Stimulated activated CD8-positive, alpha-beta memory T cell treated with anti-CD3 and anti-CD28 coated beads, Interleukin-7, amount 100 ng/mL, for 48 hours (primary cell): ENCODE measurements around the gene ADAM12.

ENCODE experiments used
- DNase-seq, 2 donors: peaks; one replicate each; pipeline ENCODE4 v3.0.0-alpha.2; 2020; ENCODE audit warnings: low read depth in 1 of 2; ENCODE audit errors: extremely low read depth in 1 of 2

The ADAM12 gene

DNA sequence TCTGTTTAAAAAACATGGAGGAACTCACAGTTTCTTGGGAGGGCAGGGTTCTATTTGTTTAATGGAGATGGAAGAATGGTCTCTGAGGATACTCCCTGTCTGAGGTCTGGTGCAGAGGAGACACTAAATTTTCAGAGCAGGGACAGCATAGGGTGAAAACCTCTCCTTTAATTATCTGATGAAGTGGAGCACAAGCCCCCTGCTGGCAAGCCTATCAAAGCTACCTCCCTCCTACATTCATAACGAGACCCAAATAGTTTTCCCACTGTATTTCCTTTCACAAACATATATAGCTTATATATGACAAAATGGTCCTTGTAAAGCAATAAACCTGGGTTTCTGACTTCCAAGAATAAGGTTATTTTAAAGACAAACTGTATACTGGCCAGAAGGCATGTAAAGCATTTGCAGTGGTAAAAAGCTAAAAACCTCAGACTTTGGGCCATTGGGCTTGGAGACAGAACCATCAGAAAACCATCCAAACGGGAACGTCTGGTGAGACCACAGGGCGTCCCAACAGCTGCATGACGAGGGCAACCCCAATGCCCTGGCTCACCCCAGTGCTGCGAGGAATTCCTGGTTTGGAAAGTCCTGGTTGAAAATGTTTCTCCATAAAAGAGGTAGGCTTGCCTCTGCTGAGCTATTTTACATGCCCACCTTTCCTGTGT is 290.6 kb downstream of the ADAM12 start:
- DNase-seq = no peak

DNA sequence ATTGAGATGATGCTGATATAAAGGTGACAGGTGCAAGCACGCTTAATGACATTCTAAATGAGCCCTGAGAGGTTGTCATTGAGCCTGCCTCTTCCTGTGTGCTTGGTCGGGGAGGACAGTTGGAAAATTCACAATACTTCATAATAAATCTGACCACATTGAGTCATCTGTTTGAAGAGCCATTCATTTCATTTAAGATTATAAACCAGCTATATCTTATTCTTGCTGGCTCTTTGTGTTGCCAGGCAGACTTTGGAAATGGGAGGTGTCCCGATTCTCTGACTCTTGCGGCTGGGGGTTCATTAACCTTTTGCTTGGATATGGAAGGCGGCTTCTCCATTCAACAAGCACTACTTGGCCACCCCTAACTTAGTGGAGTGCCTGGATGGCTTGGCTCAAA is 293.7 kb downstream of the ADAM12 start:
- DNase-seq = no peak

DNA sequence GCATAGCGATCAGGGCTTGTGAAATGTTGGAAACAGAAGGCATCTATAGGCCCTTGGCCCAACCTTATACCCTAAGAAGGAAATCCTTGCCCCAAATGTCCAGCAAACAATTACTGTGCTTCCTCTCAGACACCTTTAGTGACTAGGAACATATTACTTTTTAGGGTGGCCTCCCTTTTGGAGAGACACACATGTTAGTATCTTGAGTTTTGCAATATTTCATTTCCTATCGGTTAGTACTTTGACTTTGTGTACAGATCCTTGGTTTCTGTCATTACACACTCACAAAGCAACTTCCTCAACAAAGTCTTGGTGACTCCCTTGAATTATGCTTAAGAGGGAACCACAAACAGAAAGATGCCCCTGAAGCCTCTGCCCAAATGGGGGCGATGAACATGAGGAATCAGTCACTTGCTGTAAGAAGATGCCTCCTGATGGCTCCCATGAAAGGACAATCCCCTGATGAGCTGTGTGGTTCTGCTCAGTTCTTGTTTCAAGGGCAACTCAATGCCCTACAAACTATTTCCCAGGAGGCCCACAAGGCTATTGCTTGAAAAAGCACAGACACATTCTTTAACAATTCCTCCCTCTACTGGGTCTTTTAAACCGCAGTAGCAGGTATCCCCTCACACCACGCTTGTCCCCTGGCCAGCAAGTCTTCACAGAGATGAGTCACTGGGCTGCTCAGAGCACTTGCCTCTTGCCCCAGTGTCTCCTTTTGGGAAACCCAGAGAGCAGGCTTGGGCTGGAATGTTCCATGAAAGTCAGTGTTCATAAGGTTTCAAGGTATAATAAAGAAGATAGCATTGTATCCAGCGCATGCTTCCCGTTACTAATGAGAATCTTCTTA is 295.7 kb downstream of the ADAM12 start:
- no peak for DNase-seq

DNA sequence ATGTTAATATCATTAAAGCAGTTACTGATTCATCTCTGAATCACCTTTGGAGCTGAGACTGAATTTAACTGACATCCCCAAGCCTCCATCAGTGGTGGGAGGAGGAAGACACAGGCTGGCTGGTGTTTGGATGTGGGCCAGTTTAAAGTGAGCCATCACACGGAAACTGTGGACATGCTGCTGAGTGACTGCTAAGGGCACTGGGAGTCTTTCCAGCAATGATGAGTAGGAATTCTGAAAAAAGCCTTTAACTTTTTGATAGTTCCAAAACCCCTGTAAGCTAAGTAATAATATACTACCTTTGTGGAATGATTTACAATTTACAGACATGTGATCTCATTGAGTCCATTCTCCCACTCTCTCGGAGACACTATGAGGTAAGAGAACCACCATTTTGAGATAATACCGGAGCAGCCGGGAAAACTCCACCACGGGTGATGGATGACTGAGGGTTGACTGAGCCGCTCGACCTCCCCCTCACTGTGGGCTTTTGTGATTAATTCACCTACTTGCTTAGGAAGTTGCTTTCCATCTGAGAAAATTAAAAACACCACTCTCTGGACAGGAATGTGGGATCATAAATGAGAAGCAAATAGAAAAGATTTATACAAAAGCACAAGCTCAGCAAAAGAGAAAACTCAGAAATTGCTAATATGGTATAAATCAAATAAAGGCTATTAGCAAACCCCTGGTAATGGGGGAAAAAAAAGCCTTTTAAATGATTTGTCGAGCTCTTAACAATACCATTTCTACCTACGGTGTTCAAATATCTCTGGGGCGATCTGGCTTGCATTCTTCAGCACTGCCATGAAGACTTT is 297.2 kb downstream of the ADAM12 start:
- DNase-seq = no peak

DNA sequence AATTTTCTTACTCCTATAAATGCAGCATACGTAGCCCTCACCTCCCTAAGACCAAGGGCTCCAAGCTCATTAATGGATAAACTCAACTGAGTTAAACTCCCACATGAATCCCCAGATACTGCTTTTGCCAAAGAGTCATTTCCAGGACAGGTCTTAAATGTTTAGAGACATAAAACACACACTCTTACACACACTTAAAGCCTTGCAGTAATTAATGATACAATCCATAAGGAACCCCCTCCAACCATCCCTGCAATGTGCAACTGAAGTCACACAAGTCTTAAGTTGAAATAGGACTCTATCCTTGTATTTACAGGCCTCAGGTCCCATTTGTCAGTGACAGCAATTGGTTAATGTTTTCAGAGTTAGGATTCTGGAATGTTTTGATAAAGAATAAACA is 297.8 kb downstream of the ADAM12 start:
- DNase-seq = no peak

DNA sequence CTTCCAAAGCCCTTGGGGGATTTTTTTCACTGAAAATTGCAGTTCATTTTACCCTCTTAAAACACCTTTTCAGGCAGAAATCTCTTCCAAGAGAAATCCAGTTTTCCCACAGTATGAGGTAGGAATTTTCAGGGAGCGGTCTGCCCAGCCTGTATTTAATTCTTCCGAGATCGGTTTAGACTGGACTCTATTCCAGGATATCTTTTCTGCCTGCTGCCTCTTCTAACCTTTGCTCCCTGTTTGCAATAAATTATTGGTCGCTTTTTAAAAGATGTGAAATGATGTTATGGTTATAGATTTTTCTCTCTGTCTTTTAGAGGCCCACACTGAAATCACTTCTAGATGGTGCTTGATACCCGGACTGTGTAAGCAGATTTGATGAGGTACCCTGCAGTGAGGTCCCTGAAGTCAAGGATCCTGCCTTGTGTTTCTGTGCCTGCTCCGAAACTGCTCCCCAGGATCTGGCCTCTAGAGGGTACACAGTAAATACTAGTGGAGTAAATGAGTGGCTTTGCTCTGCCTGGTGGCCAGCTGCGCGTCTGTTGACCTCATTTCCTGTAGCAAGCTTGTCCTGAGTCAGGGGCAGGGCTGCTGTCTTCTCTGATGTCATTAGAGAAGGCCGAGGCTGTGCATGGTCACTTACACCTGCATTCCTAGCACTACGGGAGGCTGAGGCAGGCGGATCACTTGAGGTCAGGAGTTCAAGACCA is 300.3 kb downstream of the ADAM12 start:
- no peak for DNase-seq

DNA sequence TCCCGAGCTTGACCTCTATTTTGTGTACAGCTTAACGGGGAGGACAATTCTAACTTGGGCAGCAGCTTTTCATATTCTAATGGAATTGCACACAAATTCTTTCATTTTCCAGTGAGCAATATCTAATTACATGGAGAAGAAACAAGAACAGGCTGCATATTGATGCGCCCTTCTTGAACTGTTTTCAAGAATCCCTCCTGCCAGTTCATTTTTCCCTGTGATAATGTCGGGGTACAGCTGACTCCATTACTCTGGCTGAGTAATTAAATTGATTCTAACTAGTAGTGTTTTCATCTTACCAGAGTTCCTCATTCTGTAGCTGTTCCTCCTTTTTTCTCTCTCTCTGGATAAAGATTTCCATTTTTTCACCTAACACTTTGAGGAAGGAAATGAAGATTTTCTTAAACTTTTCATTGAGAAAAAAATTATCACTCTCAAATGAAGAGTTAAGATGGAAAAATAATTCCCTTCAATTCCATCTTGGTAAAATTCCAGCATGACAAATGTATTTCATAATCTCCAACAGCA is 301.1 kb downstream of the ADAM12 start:
- DNase-seq = no peak

DNA sequence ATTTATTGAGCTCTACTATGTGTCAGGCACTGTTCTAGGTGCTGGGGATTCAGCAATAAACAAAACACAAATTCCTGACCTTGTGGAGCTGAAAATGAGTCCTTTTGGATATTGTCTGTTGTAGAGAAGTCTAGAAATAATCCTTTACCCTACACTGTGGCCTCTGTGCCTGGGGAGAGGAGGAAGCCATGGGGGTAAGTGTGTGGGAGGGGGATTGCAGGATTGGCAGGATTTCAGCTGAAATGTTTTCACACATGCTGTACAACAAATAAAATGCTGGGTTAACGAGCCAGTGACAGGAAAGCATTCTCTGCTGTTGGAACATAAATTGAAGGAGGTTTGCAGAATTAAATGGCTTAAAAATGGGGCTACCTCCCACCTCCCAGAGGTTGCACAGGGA is 302.5 kb downstream of the ADAM12 start:
- DNase-seq = no peak

DNA sequence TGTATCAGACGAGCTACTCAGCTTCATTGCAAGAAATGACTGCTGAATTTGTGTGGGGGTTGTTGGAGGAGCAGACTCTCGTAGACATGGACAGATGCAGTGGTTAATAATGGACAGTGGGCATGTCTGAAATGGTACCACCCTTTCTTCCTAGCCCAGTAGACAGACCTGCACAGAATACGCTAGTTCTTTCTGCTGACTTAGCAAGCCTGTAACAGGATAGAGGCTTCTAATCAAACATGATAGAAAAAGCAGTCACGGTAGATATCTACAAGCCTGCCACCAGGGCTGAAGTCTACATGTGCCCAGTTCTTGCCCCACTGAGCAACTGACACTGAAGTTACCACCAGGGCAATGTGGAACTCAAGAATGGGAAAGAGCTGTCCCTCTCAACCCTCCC is 303.9 kb downstream of the ADAM12 start:
- no peak for DNase-seq

DNA sequence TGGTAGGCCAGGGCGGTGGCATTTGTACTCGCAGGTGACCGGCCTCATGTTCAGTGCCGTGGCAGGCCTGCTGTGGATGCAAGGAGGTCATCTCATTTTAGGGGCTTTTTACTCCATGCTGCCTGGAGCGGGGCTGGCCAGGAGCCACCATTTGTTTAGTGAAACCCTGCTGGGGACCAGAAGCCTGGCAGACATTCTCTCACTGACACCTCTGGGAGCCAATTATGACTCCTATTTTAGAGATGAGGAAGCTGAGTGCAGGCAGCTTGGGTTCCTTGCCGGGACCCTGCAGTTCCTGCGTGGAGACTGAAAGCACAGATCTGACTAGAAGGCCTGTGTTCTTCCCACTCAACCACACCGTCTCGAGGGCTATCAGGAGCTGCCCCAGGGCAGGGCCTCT is 305.3 kb downstream of the ADAM12 start:
- no peak for DNase-seq

DNA sequence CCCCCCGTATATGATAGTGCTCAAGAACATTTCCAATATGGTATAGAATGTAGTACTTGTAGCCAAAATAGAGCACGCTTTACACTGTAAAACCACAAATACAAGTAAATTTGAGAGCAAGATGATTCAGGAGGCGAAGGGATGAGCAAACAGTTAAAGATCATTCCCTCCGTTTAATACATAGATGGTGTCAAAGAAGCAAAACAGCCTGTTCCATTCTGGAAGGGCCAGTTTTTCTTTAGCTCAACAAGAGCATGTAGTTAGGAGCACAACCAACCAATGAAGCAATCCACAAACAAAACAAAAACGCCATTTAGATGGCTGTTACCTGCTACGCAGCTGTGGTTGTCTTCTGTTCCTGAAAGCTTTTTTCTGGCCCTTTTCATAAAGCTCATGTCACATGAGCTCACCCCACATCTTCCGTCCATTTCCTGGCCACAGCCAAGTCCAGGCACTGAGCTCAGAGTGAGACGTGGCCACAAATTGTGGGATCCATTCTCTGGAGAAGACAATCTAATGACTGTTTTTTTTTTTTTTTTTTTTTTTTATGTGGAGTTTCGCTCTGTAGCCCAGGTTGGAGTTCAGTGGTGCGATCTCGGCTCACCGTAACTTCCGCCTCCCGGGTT is 306.3 kb downstream of the ADAM12 start:
- no peak for DNase-seq

DNA sequence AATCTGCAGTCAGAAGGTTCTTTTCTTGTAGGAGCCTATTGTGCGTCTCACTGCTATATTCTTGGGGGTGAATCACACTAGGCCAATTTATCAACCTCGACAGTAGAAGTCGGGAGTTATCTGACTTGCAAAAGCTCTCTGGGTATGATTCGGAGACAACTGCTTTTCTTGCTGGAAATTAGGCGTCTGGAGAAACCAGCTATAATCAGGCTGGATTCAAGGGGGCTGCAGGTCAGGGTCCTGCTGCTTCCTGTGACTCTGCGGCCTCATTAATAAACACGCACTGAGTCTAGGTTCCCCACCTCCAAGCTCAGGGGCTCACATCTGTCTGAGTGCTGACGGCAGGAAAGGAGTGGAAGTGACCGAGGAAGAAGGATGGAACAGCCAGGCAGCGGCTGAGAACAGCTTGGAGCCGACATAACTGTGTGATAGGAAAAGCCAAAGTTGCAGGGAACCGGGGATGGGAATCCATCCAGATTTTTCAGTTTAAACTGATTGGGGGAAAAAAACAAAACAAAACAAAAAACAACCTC is 307.3 kb downstream of the ADAM12 start:
- no peak for DNase-seq

DNA sequence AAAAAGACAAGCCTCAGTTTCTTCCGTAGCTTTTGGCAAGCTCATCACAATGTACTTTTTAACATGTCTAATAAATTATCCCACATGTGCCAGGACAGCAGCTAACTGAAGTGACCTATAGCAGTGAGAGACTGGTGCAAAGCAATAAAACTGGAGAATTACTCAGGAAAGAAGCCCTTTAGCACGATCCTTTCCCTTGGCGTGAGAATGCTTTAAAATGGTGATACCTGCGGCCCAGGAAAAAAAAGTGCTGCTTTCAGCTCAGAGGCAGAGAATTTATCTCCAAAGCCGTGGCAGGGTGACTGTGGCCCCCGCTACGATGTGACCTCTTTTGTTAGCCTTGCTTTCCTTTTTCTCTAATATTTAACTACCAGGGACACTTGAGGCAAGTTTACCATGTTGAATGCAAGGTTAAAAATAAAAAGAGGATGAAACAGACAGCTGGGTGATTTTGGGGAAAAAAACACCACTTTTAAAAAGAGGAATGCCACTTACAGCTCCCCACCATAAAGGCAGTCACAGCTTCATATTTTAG is 307.9 kb downstream of the ADAM12 start:
- no peak for DNase-seq

DNA sequence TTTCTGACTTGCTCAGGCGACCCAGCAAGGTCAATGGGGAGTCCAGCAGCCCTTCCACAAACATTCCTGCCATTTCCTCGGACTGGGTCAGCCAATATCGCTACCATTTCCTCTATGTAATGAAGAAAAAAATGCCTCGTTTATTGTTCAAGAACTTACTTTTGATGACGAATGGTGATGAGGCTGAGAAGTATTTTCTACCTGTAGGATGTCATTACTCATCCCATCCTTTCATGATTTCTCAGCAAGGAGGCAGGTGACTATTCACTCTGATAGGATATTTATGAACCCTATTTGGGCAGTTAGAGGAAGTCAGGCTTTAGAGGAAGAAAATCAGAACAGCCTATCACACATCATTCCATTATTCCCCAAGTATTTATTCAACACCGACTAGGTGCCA is 313.3 kb downstream of the ADAM12 start:
- no peak for DNase-seq

DNA sequence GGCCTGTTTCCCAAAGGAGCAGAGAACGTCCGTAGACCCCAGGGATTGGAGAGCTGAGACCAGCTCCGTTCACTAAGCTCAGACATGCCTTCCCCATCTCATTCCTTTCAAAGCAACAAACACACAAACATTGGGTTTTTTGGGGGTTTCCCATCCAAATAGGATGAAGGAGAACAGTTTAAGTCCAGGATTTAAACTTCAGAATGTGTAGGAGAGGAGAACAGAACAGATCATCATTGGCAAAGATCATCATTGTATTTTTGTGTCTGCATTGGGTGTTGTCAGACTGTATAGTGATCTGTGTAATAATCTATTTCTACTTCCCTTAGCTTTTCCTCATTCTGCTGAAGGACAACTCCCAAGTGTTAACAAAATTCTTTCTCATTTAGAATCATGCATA is 314.0 kb downstream of the ADAM12 start:
- DNase-seq = no peak

DNA sequence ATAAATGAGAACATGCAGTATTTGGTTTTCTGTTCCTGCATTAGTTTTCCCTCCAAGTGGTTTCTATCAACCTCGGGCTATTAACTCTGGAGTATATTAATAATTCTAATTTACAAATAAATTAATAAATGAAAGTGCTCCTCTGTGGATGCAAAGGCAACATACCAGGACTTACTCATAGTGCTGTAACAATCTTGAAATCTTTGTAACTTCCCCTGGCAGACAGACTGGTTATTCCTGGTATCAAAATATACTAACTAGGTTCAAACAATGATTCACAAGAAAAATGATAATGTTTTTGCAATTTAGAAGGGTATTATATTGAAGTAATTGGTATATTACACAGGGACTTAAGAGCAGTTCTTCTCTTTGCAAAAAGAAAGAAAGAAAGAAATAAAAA is 314.7 kb downstream of the ADAM12 start:
- DNase-seq = no peak

DNA sequence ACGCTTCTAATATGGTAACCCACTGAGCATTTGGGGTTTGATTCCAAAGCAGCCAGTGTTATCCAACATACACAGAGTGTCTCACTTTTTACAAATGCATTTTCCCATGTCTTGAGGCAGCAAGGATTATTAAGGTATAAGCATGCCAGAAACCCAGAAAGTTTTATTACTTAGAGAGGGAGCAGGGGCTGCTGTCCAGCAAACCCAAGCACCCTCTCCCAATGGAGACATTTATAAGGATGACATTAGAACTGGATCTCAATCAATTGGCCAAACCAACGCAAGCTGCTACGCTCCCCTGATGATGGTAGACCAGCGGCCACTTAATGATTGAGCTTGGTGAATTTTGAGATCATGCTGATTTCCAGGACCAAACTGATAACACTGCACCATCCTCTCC is 315.7 kb downstream of the ADAM12 start:
- no peak for DNase-seq

DNA sequence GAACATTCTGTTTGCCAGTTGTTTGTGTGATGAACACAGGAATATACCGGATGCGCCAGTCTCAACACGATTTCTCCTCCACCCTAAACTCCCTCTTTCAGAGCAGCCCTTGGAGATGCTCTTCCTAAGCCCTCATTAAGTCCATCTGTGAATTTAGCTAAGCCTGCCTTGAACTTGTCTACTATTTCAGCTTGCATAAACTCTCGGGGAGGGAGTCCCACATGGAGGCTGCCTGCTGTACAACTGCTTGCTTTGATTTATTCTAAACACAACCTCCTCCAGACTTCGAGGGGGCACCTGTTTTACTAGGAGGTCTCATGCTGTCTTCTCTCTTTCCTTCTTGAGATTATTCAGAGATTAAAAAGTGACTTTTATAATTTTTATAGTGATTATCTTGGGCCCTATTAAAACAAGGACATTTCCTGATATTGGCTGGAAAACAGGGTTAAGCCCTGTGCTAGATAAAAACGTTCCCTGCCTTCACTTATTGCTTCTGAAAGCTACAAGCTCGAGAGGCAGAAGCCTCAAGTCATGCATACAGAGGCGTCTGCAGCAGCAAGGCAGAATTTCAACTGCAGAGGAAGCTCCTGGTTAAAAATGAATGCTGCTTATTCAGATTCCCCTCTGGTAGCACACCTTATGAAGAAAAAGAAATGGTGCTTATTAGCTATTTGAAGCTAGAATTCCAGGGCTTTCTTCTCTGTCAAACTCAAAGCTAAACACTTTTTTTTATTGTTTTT is 317.6 kb downstream of the ADAM12 start:
- no peak for DNase-seq

DNA sequence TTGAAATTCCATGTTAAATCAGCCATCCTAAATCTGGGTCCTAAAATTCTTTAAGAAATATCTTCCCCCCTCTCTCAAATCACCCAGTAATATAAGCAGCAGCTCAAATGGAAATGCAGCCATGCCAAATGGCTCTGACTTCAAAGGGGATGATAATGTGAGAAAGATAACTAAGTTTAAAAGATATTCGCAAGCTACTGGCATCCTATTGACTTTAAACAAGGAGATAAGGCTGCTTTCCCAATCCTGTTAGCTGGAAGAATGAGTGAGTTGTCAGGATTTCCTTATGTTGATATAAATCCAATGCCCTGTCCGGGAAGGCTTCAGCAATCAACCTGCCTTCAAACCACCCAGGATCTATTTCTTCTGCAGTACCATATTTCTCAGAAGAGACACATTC is 320.0 kb downstream of the ADAM12 start:
- no peak for DNase-seq
